ENCODE measurements around the gene ATP13A1. TPM values are rescaled to one million over a fixed set of nuclear protein-coding genes. Genes with fewer than 3 reads are reported as not detected.

ATP13A1 gene
- total RNA-seq, 2 donors from 2014 or later: 46.0 to 77.4 TPM

- TF ChIP-seq CTCF (IDR thresholded peaks at IDR 0.05): no peak
- intact Hi-C loops (cut with DNase I): no loop called here
- H3K36me3 ChIP-seq: no peaks in the 10 kb centered on the region
- peaks cover 2% of the 10 kb centered on the region for H3K4me1 ChIP-seq
- DNase-seq: no peak
- H3K27ac ChIP-seq: no peak overlapping the region
- H3K9me3 ChIP-seq: no peaks in the 10 kb centered on the region
- no peak overlapping the region for H3K9ac ChIP-seq (ENCODE audit: low read depth in 2 of 2, low read length in 2 of 2)
- no peaks in the 10 kb centered on the region for H3K27me3 ChIP-seq
- H3K4me3 ChIP-seq: no peak overlapping the region
Observed at GRCh38 chr19:19597809-19598306, 65.6 kb downstream of the ATP13A1 start.

Other genes starting within 250 kb of the ATP13A1 start
- gene TSSK6, start 148.1 kb downstream of the ATP13A1 start, total RNA-seq: 1 to 10 TPM; 2.2 to 3.6 TPM
- gene NDUFA13, start 147.5 kb downstream of the ATP13A1 start, total RNA-seq: 100 to 1,000 TPM; 399 to 494 TPM
- 10 to 100 TPM in 1 of 2 donors, 1 to 10 TPM in 1; 1.9 to 17.3 TPM for gene YJEFN3, start 134.8 kb downstream of the ATP13A1 start, total RNA-seq
- under 1 TPM; 0.05 to 0.35 TPM for gene CILP2, start 125.4 kb downstream of the ATP13A1 start, total RNA-seq
- gene PBX4, start 45.0 kb downstream of the ATP13A1 start, total RNA-seq: 1 to 10 TPM; 2.3 to 4.9 TPM
- 10 to 100 TPM; 16.6 to 22.6 TPM for gene LPAR2, start 35.5 kb downstream of the ATP13A1 start, total RNA-seq
- 10 to 100 TPM; 31.4 to 32.2 TPM for gene GMIP, start 20.0 kb downstream of the ATP13A1 start, total RNA-seq
- gene ZNF101, start 5.2 kb upstream of the ATP13A1 start, total RNA-seq: 10 to 100 TPM; 13.9 to 15.9 TPM
- 1 to 10 TPM; 2.6 to 4.8 TPM for gene ZNF14, start 69.4 kb upstream of the ATP13A1 start, total RNA-seq
- gene ZNF506, start 158.1 kb upstream of the ATP13A1 start, total RNA-seq: 10 to 100 TPM; 15.3 to 18.7 TPM
- 1 to 10 TPM; 8.0 to 9.0 TPM for gene ZNF253, start 202.2 kb upstream of the ATP13A1 start, total RNA-seq
- 1 to 10 TPM; 3.9 to 4.9 TPM for gene ZNF93, start 237.3 kb upstream of the ATP13A1 start, total RNA-seq